DND-41 (cell line): ENCODE results near the gene ASCL2.

ENCODE experiments used
- ATAC-seq: fragments of 200-7000 bp; cut with Tn5 transposase; 3 replicates; pipeline ENCODE4 v1.9.1; 2021; ENCODE audit warnings: low read depth; ENCODE audit not compliant: insufficient read depth
- DNase-seq: peaks from one replicate; pipeline ENCODE4 v3.0.0-alpha.2; 2020
- H2AFZ ChIP-seq: 2 replicates; pipeline ENCODE4 v1.6.0; 2012; ENCODE audit warnings: low read depth, low read length
- H3K27ac ChIP-seq: 2 replicates; pipeline ENCODE4 v1.5.1; 2012; ENCODE audit warnings: low read length, inconsistent platforms
- H3K27me3 ChIP-seq: fragments of 200-600 bp; sonication (generic); 2 replicates; pipeline ENCODE4 v1.6.0; 2012; ENCODE audit warnings: low read length, mild to moderate bottlenecking, inconsistent platforms; ENCODE audit not compliant: insufficient read depth, poor library complexity
- H3K36me3 ChIP-seq: 2 replicates; pipeline ENCODE4 v1.5.1; 2012; ENCODE audit warnings: low read length, inconsistent platforms; ENCODE audit not compliant: insufficient read depth
- H3K4me1 ChIP-seq: 2 replicates; pipeline ENCODE4 v1.5.1; 2012; ENCODE audit warnings: mild to moderate bottlenecking, low read length; ENCODE audit not compliant: insufficient read depth
- H3K4me2 ChIP-seq: 2 replicates; pipeline ENCODE4 v1.6.0; 2012; ENCODE audit warnings: mild to moderate bottlenecking, moderate library complexity, low read length, inconsistent platforms; ENCODE audit not compliant: insufficient read depth
- H3K4me3 ChIP-seq, 2 experiments: fragments of 200-600 bp in 1 of 2; shearing (Covaris generic) in 1 of 2; 2 replicates each; pipeline ENCODE4 v1.5.1; 2012 to 2016; ENCODE audit warnings: inconsistent platforms in 2 of 2, low read length in 2 of 2, mild to moderate bottlenecking in 2 of 2, low read depth in 1 of 2, moderate library complexity in 1 of 2
- H3K79me2 ChIP-seq: 2 replicates; pipeline ENCODE4 v1.6.0; 2012; ENCODE audit warnings: low read length, inconsistent platforms; ENCODE audit not compliant: insufficient read depth
- H3K9ac ChIP-seq: 2 replicates; pipeline ENCODE4 v1.6.0; 2012; ENCODE audit warnings: low read depth, mild to moderate bottlenecking, inconsistent platforms, low read length, moderate library complexity
- H3K9me3 ChIP-seq: 2 replicates; pipeline ENCODE4 v1.5.1; 2012; ENCODE audit warnings: low read length, moderate library complexity, mild to moderate bottlenecking, inconsistent platforms; ENCODE audit not compliant: insufficient read depth, severe bottlenecking
- H4K20me1 ChIP-seq: 2 replicates; pipeline ENCODE4 v1.6.0; 2012; ENCODE audit warnings: low read length; ENCODE audit not compliant: insufficient read depth
- EZH2 ChIP-seq: IDR thresholded peaks from 3 replicates; pipeline ENCODE4 v1.6.1; 2012; ENCODE audit warnings: borderline replicate concordance, low read depth, mild to moderate bottlenecking, moderate library complexity, low read length, inconsistent platforms; ENCODE audit not compliant: severe bottlenecking
- TF ChIP-seq, protein P1 (sequence below): IDR thresholded peaks from 2 replicates; pipeline ENCODE4 v1.5.1; 2012; ENCODE audit warnings: borderline replicate concordance, low read length, moderate library complexity, mild to moderate bottlenecking; ENCODE audit not compliant: poor library complexity, severe bottlenecking; ENCODE audit errors: extremely low read depth

ASCL2 gene

DNA sequence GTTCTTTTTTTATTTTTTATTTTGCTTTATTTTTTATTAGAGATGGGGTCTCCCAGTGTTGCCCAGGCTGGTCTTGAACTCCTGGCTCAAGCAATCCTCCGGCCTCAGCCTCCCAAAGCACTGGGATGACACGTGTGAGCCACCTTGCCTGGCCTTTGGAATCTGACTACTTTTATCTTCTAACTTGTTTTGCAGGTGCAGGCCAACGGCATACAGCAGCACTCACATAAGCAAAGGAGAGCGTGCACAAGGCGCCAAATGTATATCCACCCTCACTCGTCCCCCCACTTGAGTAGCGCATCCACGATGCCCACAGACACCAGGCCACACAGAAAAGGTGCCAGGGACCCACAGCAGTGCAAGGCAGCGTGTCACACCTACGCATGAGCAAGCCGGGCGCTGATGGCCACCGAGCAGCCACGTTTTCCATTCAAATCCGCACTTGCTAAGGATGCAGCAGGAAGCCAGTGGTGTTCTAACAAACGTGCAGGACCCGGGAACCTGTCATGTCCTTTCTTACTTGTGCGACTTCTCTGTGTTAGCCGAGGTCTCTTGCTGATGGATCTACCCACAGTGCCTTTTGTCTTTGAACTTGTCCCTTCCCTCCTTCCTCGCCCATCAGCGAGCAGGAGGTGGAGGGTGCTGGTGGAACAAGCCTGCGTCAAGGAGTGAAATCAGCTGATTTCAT is 5.9 kb downstream of the ASCL2 start:
- DNase-seq, result peak; percentile 9
- H3K4me2 ChIP-seq, result peak overlapping the region; percentile 54; the same call in 1 of the 2 replicates

DNA sequence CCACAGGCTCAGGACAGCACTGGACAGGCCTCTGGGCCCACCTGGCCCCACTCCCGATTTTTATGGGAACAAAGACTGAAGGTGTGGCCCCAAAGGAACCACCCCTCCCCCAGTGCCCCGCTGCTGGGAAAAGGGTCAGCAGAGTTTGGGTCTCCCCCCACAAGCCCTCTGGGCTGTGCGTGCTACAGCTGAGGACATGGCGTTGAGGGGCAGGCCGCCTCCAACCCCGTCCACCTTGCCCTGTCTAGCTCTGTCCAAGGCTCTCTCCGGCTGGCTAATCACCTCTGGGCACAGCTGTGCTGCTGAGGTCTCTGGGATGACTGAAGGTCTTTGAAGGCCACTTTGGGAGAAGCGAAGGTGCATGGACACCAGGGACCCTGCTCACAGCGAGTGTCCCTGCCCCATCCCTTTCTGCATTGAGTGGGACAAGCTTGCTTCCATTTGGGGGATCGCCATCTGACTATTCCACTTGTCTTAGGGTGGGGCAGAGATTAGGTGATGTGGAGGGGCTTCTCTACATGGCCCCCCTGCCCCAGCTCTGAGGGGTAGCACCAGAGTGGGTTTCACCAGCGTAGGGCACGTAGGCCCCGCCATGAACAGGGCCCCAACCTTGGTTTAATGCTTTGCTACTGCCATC is 6.5 kb downstream of the ASCL2 start:
- DNase-seq, result no peak
- no peak for ATAC-seq
- Histone ChIP-seq H3K27me3 (no peaks in the 10 kb centered on the region), H4K20me1 (no peaks in the 10 kb centered on the region), H3K4me1 (peaks cover 61% of the 10 kb centered on the region), H3K9me3 (no peaks in the 10 kb centered on the region), H3K4me2 (no peak overlapping the region), H3K36me3 (no peaks in the 10 kb centered on the region), H3K79me2 (no peaks in the 10 kb centered on the region), H3K27ac (peak overlapping the region; percentile 96; the same call in 1 of the 2 replicates), H3K9ac (no peak overlapping the region), H2AFZ (no peak overlapping the region), H3K4me3 (no peak overlapping the region)
- TF ChIP-seq, protein P1, sequence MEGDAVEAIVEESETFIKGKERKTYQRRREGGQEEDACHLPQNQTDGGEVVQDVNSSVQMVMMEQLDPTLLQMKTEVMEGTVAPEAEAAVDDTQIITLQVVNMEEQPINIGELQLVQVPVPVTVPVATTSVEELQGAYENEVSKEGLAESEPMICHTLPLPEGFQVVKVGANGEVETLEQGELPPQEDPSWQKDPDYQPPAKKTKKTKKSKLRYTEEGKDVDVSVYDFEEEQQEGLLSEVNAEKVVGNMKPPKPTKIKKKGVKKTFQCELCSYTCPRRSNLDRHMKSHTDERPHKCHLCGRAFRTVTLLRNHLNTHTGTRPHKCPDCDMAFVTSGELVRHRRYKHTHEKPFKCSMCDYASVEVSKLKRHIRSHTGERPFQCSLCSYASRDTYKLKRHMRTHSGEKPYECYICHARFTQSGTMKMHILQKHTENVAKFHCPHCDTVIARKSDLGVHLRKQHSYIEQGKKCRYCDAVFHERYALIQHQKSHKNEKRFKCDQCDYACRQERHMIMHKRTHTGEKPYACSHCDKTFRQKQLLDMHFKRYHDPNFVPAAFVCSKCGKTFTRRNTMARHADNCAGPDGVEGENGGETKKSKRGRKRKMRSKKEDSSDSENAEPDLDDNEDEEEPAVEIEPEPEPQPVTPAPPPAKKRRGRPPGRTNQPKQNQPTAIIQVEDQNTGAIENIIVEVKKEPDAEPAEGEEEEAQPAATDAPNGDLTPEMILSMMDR, result no peak
- TF ChIP-seq EZH2, result no peak

More for the DNA sequence above, 5.9 kb downstream of the ASCL2 start:
- H3K4me3 ChIP-seq, result no peak overlapping the region
- peaks cover 68% of the 10 kb centered on the region for H3K4me1 ChIP-seq
- no peak for TF ChIP-seq EZH2
- TF ChIP-seq, protein P1, result no peak
- no peaks in the 10 kb centered on the region for H3K36me3 ChIP-seq
- H3K27me3 ChIP-seq, result no peaks in the 10 kb centered on the region
- H4K20me1 ChIP-seq, result no peaks in the 10 kb centered on the region
- no peaks in the 10 kb centered on the region for H3K9me3 ChIP-seq
- H3K9ac ChIP-seq, result peak overlapping the region; percentile 74
- no peak for ATAC-seq
- no peaks in the 10 kb centered on the region for H3K79me2 ChIP-seq
- peak overlapping the region; percentile 38; the same call in 1 of the 2 replicates for H2AFZ ChIP-seq
- H3K27ac ChIP-seq, result peak overlapping the region; percentile 96

DNA sequence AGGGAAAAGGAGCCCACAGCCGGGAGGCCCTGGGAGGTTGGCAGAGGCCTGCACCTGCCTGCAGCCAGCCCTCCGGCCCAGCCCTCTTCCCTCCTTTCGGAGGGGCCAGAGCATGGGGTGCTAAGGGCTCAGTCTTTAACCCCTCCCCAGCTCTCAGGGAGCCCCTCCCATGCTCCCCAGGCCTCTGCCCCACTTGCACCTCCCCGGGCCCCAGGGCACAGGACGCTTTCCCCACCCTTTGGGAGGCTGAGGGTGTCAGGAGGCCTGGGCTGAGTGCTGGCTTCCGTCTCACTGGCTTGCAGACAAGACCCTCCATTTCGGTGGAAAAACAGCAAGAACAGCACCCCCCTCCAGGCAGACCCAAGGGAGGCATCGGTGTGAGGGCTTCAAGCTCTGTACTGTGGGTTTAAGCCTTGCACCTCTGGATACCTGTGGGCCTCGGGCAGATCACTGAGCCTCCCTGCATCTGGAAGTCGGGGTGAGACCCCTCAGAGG is 7.3 kb downstream of the ASCL2 start:
- Histone ChIP-seq H4K20me1 (no peaks in the 10 kb centered on the region), H3K36me3 (no peaks in the 10 kb centered on the region), H3K27me3 (no peaks in the 10 kb centered on the region), H3K4me1 (peaks cover 54% of the 10 kb centered on the region), H3K79me2 (no peaks in the 10 kb centered on the region), H3K9ac (no peak overlapping the region), H3K9me3 (no peaks in the 10 kb centered on the region), H3K4me3 (no peak overlapping the region), H3K4me2 (no peak overlapping the region), H2AFZ (no peak overlapping the region), H3K27ac (peak overlapping the region; percentile 96; the same call in 1 of the 2 replicates)
- DNase-seq, result no peak
- ATAC-seq, result no peak
- TF ChIP-seq, protein P1, result no peak
- TF ChIP-seq EZH2, result no peak
